Astrocyte of the spinal cord (primary cell): ENCODE results near the gene CAPS.

Source experiments
- DNase-seq: peaks from one replicate; pipeline ENCODE4 v3.0.0; 2011; ENCODE audit warnings: low read depth, low spot score
- H3K4me3 ChIP-seq: 2 replicates; pipeline ENCODE4 v1.5.1; 2011; ENCODE audit warnings: low read depth, mild to moderate bottlenecking, low read length, moderate library complexity
- in situ Hi-C: cut with HindIII; loops from 2 replicates; pipeline ENCODE4 v1.10.0; 2017; ENCODE audit warnings: low sequenced_read_pairs
- TF ChIP-seq, protein P1 (sequence below): IDR thresholded peaks from 2 replicates; pipeline ENCODE4 v1.5.1; 2012; ENCODE audit warnings: low read depth, mild to moderate bottlenecking, low read length, inconsistent platforms

The CAPS gene

DNA sequence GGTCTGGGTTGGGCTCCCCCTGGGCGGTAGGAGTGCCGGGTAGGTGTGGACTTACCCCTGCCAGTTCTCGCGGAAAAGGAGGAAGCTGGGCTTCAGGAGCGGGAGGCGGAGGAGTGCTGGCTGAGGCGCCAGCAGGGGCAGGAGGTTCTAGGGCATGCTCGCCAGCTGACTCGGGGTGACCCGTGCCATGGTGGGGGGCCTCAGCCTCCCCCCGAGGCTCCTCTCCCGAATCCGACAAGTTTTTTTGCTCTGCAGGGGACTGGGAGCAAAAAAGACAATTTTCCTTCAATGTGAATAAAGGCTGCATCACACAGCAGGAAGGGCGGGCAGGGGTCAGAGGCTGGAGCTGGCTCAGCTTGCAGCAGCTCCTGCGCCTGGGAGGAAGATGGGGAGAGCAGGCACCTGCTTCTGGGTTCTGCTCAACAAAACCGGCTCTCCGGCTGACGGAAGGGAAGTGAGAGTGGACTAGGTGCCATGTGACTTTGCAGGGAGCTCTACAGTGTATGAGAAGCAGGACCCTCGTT, 37.3 kb downstream of the CAPS start:
- H3K4me3 ChIP-seq = no peak overlapping the region
- TF ChIP-seq, protein P1, sequence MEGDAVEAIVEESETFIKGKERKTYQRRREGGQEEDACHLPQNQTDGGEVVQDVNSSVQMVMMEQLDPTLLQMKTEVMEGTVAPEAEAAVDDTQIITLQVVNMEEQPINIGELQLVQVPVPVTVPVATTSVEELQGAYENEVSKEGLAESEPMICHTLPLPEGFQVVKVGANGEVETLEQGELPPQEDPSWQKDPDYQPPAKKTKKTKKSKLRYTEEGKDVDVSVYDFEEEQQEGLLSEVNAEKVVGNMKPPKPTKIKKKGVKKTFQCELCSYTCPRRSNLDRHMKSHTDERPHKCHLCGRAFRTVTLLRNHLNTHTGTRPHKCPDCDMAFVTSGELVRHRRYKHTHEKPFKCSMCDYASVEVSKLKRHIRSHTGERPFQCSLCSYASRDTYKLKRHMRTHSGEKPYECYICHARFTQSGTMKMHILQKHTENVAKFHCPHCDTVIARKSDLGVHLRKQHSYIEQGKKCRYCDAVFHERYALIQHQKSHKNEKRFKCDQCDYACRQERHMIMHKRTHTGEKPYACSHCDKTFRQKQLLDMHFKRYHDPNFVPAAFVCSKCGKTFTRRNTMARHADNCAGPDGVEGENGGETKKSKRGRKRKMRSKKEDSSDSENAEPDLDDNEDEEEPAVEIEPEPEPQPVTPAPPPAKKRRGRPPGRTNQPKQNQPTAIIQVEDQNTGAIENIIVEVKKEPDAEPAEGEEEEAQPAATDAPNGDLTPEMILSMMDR = no peak
- DNase-seq = no peak
- in situ Hi-C loops = no loop called here

DNA sequence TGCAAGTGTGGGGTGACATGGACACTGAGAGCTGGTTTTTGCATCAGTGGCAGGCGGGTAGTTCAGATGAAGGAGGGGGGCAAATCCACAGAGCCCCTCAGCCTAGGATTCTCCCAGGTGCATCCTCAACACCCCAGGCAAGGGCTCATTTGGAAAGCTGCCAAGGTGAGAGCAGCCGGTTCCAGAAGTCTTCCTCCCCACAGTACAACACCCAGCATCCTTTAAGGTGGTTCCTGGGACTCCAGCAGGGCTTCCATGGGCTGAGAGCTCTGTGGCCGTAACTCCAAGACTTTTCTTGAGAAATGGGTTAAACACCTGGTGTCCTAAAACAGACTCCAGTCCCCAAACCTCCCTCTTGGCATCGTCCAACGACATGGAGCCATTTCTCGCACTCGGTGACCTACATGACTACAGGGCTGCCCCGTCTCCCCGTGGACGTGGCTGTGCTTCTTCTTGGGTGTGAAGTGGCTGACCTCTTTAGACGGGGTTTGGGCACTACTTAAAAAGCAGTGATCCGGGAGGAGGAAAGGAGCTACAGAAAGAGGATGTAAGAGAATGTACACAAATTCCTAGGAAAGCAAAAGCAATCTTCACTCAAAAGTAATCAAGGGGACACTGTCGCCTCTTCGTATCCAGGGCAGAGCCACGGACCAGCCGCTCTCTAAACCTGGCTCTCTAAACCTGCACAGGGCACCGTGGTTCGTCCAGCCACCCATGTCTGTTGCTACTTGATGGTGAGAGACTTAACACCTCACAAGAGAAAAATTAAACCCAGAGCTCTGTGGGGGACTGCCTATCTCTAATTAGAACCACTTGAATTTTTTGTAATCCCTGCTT, 38.4 kb downstream of the CAPS start:
- no peak for DNase-seq
- in situ Hi-C loops = no loop called here
- no peak overlapping the region for H3K4me3 ChIP-seq
- TF ChIP-seq, protein P1 = no peak

DNA sequence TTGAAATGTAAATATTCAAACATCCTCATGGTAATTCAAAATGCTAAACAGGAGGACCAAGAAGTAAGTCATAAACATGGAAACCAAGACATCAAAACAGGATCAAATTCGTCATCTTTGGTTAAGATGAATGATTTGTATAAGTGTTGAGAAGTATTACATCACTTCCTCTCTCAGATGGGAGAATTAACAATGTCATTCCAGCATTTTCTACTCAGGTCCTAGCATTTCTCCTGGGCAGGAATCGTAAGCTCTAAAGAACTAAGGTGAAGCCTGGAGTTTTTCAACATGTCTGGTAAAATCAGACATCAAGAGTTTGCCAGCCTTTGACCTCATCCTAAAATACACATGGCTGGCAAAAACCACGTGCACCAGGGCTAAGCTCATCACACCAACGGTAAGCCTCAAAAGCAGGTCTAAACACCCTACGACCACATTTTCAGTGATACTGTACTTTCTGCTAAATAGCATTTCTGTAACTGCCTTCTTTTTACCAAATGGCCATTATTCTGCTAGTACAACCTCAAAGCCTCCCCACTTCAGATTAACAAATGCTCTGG, 39.1 kb downstream of the CAPS start:
- no peak overlapping the region for H3K4me3 ChIP-seq
- no peak for DNase-seq
- in situ Hi-C loops = no loop called here
- TF ChIP-seq, protein P1 = no peak

DNA sequence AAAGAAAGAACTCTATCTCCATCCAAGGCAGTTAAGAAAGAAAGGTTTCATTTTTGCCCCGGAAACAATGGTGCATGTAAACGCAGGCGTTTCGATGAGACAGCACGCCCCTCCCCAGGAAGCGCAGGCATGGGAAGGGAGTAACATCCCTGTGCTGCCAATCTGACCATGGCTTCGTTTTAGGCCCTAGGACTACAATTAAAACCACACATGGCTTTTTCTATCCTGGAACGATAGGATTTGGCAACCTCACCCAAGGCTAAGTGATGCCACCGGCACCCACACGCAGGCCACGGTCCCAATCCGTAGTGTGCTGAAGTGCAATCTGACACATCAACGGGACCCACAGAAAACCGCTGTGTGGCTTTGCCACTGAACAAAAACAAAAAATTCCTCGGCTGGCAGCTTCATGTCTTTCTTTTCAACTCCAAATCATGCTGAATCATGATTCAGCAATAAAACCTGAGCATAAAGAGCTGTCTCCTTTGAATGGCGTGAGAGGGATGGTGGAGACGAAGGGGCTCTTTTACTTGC, 39.7 kb downstream of the CAPS start:
- TF ChIP-seq, protein P1 = no peak
- H3K4me3 ChIP-seq = no peak overlapping the region
- in situ Hi-C loops = no loop called here
- peak; percentile 43 for DNase-seq

DNA sequence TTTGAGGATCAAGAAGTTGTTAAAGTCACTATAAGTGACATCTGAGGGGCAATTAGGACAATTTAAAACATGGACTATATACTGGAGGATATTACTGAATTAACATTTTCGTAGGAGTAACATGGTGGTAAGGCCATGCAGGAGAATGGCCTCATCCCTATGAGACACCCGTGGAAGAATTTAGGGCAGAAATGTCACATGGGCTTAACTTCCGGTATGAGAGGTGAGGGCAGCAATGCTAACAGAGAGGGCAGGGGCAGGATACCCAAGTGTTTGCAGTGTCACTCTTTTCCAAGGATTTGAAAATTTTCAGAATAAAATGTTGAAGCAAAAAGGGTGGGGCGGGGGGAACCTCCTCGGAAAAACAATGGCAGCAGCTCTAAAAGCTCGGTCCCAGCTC, 40.2 kb downstream of the CAPS start:
- TF ChIP-seq, protein P1 = no peak
- in situ Hi-C loops = no loop called here
- no peak for DNase-seq
- H3K4me3 ChIP-seq = no peak overlapping the region

DNA sequence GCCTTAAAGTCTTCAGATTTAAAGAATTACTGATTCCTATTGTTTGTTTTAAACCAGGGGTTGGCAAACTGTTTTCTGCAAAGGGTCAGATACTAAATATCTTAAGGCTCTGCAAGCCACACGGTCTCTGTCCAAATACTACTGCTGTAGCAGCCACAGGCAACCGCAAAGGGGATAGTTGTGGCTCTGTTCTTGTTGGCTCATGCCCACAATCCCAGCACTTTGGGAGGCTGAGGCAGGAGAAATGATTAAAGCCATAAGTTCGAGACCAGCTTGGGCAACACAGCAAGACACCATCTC, 41.5 kb downstream of the CAPS start:
- in situ Hi-C loops = no loop called here
- no peak overlapping the region for H3K4me3 ChIP-seq
- DNase-seq = peak; percentile 63
- TF ChIP-seq, protein P1 = no peak
